H9 (cell line): ENCODE measurements around the gene ABCD1. TPM values are rescaled to one million over a fixed set of nuclear protein-coding genes. Genes with fewer than 3 reads are reported as not detected.

ENCODE experiments used
- DNase-seq: peaks from one replicate; pipeline ENCODE4 v3.0.0-alpha.2; 2017
- H2AFZ ChIP-seq: one replicate; pipeline ENCODE4 v1.6.1; 2013; ENCODE audit warnings: mild to moderate bottlenecking, low read length, control low read depth, moderate library complexity
- H2AK5ac ChIP-seq: 2 replicates; pipeline ENCODE4 v1.6.1; 2013; ENCODE audit warnings: low read length, control low read depth, mixed read lengths; ENCODE audit not compliant: insufficient read length
- H2BK120ac ChIP-seq: one replicate; pipeline ENCODE4 v1.6.1; 2013; ENCODE audit warnings: low read depth, mild to moderate bottlenecking, low read length, control low read depth, inconsistent platforms; ENCODE audit not compliant: poor library complexity, severe bottlenecking
- H2BK12ac ChIP-seq: 2 replicates; pipeline ENCODE4 v1.6.1; 2013; ENCODE audit warnings: low read length, control low read depth, mixed read lengths, low read depth; ENCODE audit not compliant: insufficient read length
- H2BK15ac ChIP-seq: 2 replicates; pipeline ENCODE4 v1.6.1; 2013; ENCODE audit warnings: low read depth, low read length, control low read depth
- H2BK20ac ChIP-seq: one replicate; pipeline ENCODE4 v1.6.1; 2013; ENCODE audit warnings: low read depth, mild to moderate bottlenecking, low read length, control low read depth, inconsistent platforms; ENCODE audit not compliant: poor library complexity, severe bottlenecking
- H2BK5ac ChIP-seq: 2 replicates; pipeline ENCODE4 v1.6.1; 2013; ENCODE audit warnings: low read length, control low read depth, mixed read lengths; ENCODE audit not compliant: insufficient read length
- H3K14ac ChIP-seq: 2 replicates; pipeline ENCODE4 v1.6.1; 2013; ENCODE audit warnings: low read length, control low read depth; ENCODE audit not compliant: insufficient read depth
- H3K18ac ChIP-seq: 2 replicates; pipeline ENCODE4 v1.6.1; 2013; ENCODE audit warnings: low read depth, mild to moderate bottlenecking, mixed read lengths, low read length, control low read depth; ENCODE audit not compliant: insufficient read length
- H3K23ac ChIP-seq: 2 replicates; pipeline ENCODE4 v1.6.1; 2013; ENCODE audit warnings: low read length, control low read depth, mixed read lengths, low read depth; ENCODE audit not compliant: insufficient read length
- H3K23me2 ChIP-seq: 2 replicates; pipeline ENCODE4 v1.6.1; 2013; ENCODE audit warnings: low read depth, mild to moderate bottlenecking, mixed read lengths, low read length, control low read depth; ENCODE audit not compliant: insufficient read length, poor library complexity, severe bottlenecking
- H3K27ac ChIP-seq: 2 replicates; pipeline ENCODE4 v1.5.1; 2013; ENCODE audit warnings: low read length, control low read depth, mixed read lengths, low read depth; ENCODE audit not compliant: insufficient read length
- H3K27me3 ChIP-seq: 2 replicates; pipeline ENCODE4 v1.6.1; 2013; ENCODE audit warnings: low read length, control low read depth, inconsistent platforms; ENCODE audit not compliant: insufficient read depth
- H3K4ac ChIP-seq: 2 replicates; pipeline ENCODE4 v1.6.1; 2013; ENCODE audit warnings: low read depth, mild to moderate bottlenecking, control low read depth, inconsistent platforms, low read length, moderate library complexity
- H3K4me1 ChIP-seq: 2 replicates; pipeline ENCODE4 v1.6.1; 2013; ENCODE audit warnings: low read length, control low read depth, inconsistent platforms; ENCODE audit not compliant: insufficient read depth
- H3K4me2 ChIP-seq: 2 replicates; pipeline ENCODE4 v1.6.1; 2013; ENCODE audit warnings: low read length, control low read depth, mixed read lengths; ENCODE audit not compliant: insufficient read length, insufficient read depth
- H3K56ac ChIP-seq: 2 replicates; pipeline ENCODE4 v1.6.1; 2013; ENCODE audit warnings: low read depth, mild to moderate bottlenecking, mixed read lengths, low read length, control low read depth; ENCODE audit not compliant: insufficient read length
- H3K79me1 ChIP-seq: 2 replicates; pipeline ENCODE4 v1.6.1; 2013; ENCODE audit warnings: low read depth, mild to moderate bottlenecking, moderate library complexity, low read length, control low read depth, inconsistent platforms; ENCODE audit not compliant: insufficient read depth, poor library complexity, severe bottlenecking
- H3K79me2 ChIP-seq: 2 replicates; pipeline ENCODE4 v1.6.1; 2013; ENCODE audit warnings: low read length, control low read depth, inconsistent platforms; ENCODE audit not compliant: insufficient read depth
- H3K9ac ChIP-seq: 2 replicates; pipeline ENCODE4 v1.6.1; 2013; ENCODE audit warnings: low read length, control low read depth, mixed read lengths; ENCODE audit not compliant: insufficient read length; ENCODE audit errors: extremely low read depth
- H3K9me3 ChIP-seq: one replicate; pipeline ENCODE4 v1.6.1; 2013; ENCODE audit warnings: low read depth, low read length, inconsistent platforms; ENCODE audit not compliant: control insufficient read depth
- H3T11ph ChIP-seq: one replicate; pipeline ENCODE4 v1.6.1; 2013; ENCODE audit warnings: mild to moderate bottlenecking, low read length, control low read depth, inconsistent platforms
- H4K20me1 ChIP-seq: one replicate; pipeline ENCODE4 v1.6.1; 2013; ENCODE audit not compliant: control insufficient read depth, insufficient read length, insufficient read depth
- H4K5ac ChIP-seq: 2 replicates; pipeline ENCODE4 v1.6.1; 2013; ENCODE audit warnings: low read depth, mild to moderate bottlenecking, mixed read lengths, low read length, control low read depth; ENCODE audit not compliant: insufficient read length
- H4K8ac ChIP-seq: replicated peaks from 2 replicates; pipeline ENCODE4 v1.6.1; 2013; ENCODE audit warnings: low read length, control low read depth, mixed read lengths, low read depth; ENCODE audit not compliant: insufficient read length
- H4K91ac ChIP-seq: 2 replicates; pipeline ENCODE4 v1.6.1; 2013; ENCODE audit warnings: low read depth, mild to moderate bottlenecking, moderate library complexity, mixed read lengths, low read length, control low read depth; ENCODE audit not compliant: insufficient read length
- H3K27ac Mint-ChIP-seq, 3 experiments: 2 replicates in 2 of 3; 3 replicates in 1 of 3; pipeline ENCODE4 v1.8.0; 2020 to 2021; ENCODE audit warnings: mixed read lengths in 3 of 3, mild to moderate bottlenecking in 1 of 3, moderate library complexity in 1 of 3
- H3K27me3 Mint-ChIP-seq: 2 replicates; pipeline ENCODE4 v1.8.0; 2021; ENCODE audit warnings: low read depth, mild to moderate bottlenecking, moderate library complexity, mixed read lengths
- H3K36me3 Mint-ChIP-seq, 3 experiments: 2 replicates in 2 of 3; 3 replicates in 1 of 3; pipeline ENCODE4 v1.8.0; 2020 to 2021; ENCODE audit warnings: low read depth in 3 of 3, mixed read lengths in 3 of 3; ENCODE audit not compliant: insufficient read depth in 1 of 3
- H3K4me1 Mint-ChIP-seq, 2 experiments: 2 replicates each; pipeline ENCODE4 v1.8.0; 2020; ENCODE audit warnings: mixed read lengths in 2 of 2
- H3K4me3 Mint-ChIP-seq, 2 experiments: 2 replicates in 1 of 2; 3 replicates in 1 of 2; pipeline ENCODE4 v1.8.0; 2020 to 2021; ENCODE audit warnings: mild to moderate bottlenecking in 2 of 2, mixed read lengths in 2 of 2, moderate library complexity in 1 of 2
- H3K9me3 Mint-ChIP-seq, 2 experiments: 2 replicates in 1 of 2; 3 replicates in 1 of 2; pipeline ENCODE4 v1.8.0; 2020; ENCODE audit warnings: mild to moderate bottlenecking in 2 of 2, mixed read lengths in 2 of 2, moderate library complexity in 1 of 2
- WGBS: extraction: QIAGEN DNeasy Blood & Tissue Kit; methylation state at CpG from one replicate; pipeline ENCODE4 v1.1.7; 2013; ENCODE audit warnings: missing lambda C conversion rate, low lambda C conversion rate, mixed read lengths; ENCODE audit not compliant: insufficient read length; ENCODE audit errors: extremely low coverage; 5-methylcytosine and 5-hydroxymethylcytosine counted together
- total RNA-seq: library from RNA; stranded (reverse); gene quantifications from 2 replicates; pipeline ENCODE4 v1.2.1, GENCODE V29; 2021
- TF ChIP-seq, protein P1 (sequence below): fragments of 200-600 bp; sonication (generic); conservative IDR thresholded peaks from 3 replicates; pipeline ENCODE4 v1.8.0; 2021; ENCODE audit warnings: antibody characterized with exemption, mild to moderate bottlenecking

Gene ABCD1
- total RNA-seq, 1 experiment from 2014 or later = 11.1 TPM

DNA sequence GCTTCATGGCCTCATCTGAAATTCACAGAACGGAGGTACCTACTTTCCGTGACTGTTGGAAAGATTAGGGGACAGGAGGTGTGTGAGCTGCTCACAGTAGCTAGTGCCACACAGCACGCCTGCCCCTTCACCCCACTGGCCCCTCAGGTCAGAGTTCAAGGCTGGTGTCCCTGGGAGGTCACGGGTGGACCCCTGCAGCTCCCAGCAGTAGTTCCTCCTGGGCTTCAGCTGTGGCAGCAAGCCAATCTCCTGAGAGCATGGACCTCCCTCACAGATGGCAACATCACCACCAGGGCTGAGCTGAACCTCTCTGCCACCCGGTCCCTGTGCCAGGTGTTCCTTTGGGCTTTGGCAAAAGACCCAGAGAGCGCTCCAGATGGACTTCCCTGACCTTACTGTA is 67.7 kb downstream of the ABCD1 start:
- Histone ChIP-seq H2BK20ac (no peak overlapping the region), H4K5ac (no peak overlapping the region), H3K4ac (no peak overlapping the region), H3K9me3 (peaks cover 35% of the 10 kb centered on the region), H3K14ac (no peak overlapping the region), H4K20me1 (no peaks in the 10 kb centered on the region), H2BK15ac (no peak overlapping the region), H3K18ac (no peak overlapping the region), H3K27me3 (no peaks in the 10 kb centered on the region), H3K23ac (no peak overlapping the region), H2BK12ac (no peak overlapping the region), H3K23me2 (peaks cover 4% of the 10 kb centered on the region), H3K79me2 (peaks cover 4% of the 10 kb centered on the region; the same call in 1 of the 2 replicates), H2AFZ (no peak overlapping the region), H3T11ph (no peak overlapping the region), H3K27ac (no peak overlapping the region), H3K4me1 (no peaks in the 10 kb centered on the region), H3K4me2 (no peak overlapping the region), H3K56ac (no peak overlapping the region), H3K9ac (no peak overlapping the region), H2BK5ac (no peak overlapping the region), H2BK120ac (no peak overlapping the region), H4K8ac (no peak overlapping the region), H3K79me1 (no peaks in the 10 kb centered on the region), H2AK5ac (no peak overlapping the region), H4K91ac (no peak overlapping the region)
- Mint-ChIP-seq H3K27ac (no peak overlapping the region), H3K4me3 (no peak overlapping the region), H3K27me3 (no peaks in the 10 kb centered on the region; the same call in 1 of the 2 replicates), H3K36me3 (peaks cover 30 to 46% (median 35%) of the 10 kb centered on the region in 3 experiments), H3K9me3 (peaks cover 58 to 75% of the 10 kb centered on the region in 2 experiments), H3K4me1 (peaks cover 7 to 12% of the 10 kb centered on the region in 2 experiments; a peak in 3 of 4 replicates)
- TF ChIP-seq, protein P1, sequence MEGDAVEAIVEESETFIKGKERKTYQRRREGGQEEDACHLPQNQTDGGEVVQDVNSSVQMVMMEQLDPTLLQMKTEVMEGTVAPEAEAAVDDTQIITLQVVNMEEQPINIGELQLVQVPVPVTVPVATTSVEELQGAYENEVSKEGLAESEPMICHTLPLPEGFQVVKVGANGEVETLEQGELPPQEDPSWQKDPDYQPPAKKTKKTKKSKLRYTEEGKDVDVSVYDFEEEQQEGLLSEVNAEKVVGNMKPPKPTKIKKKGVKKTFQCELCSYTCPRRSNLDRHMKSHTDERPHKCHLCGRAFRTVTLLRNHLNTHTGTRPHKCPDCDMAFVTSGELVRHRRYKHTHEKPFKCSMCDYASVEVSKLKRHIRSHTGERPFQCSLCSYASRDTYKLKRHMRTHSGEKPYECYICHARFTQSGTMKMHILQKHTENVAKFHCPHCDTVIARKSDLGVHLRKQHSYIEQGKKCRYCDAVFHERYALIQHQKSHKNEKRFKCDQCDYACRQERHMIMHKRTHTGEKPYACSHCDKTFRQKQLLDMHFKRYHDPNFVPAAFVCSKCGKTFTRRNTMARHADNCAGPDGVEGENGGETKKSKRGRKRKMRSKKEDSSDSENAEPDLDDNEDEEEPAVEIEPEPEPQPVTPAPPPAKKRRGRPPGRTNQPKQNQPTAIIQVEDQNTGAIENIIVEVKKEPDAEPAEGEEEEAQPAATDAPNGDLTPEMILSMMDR = no peak
- no CpG with 5 or more reads among the region's 6 CpGs for WGBS
- DNase-seq = no peak
